Stomach (tissue), 9 donors: ENCODE results near the gene FGGY. TPM values are rescaled to one million over a fixed set of nuclear protein-coding genes. Genes with fewer than 3 reads are reported as not detected.

Experiments used
- DNase-seq, 2 donors: peaks; one replicate each; pipeline versions ENCODE4 v3.0.0 to v3.0.0-alpha.2; 2013 to 2019
- H3K27ac ChIP-seq, 5 donors: fragments of 200-600 bp in 4 of 5; sonication (generic) in 4 of 5; one replicate each; pipeline ENCODE4 v1.5.1; 2013 to 2019; ENCODE audit warnings: mild to moderate bottlenecking in 1 of 5, moderate library complexity in 1 of 5
- H3K27me3 ChIP-seq, 3 donors: fragments of 200-600 bp; sonication (generic); one replicate each; pipeline ENCODE4 v1.5.1; 2017 to 2019; ENCODE audit warnings: mixed run types in 1 of 3
- H3K36me3 ChIP-seq, 4 donors: fragments of 200-600 bp; sonication (generic); 1 replicate in 3 of 4; 2 replicates in 1 of 4; pipeline ENCODE4 v1.5.1; 2016 to 2019
- H3K4me1 ChIP-seq, 4 donors: fragments of 200-600 bp; sonication (generic); one replicate each; pipeline ENCODE4 v1.5.1; 2016 to 2019
- H3K4me3 ChIP-seq, 4 donors: fragments of 200-600 bp; sonication (generic) in 3 of 4; one replicate each; pipeline ENCODE4 v1.5.1; 2016 to 2019; ENCODE audit warnings: mild to moderate bottlenecking in 1 of 4
- H3K9me3 ChIP-seq, 4 donors: fragments of 200-600 bp; sonication (generic); one replicate each; pipeline ENCODE4 v1.5.1; 2016 to 2019
- CTCF ChIP-seq, 7 experiments: fragments of 450-650 bp in 4 of 7; fragments of 200-600 bp in 3 of 7; sonication (generic) in 3 of 7; IDR thresholded peaks; one replicate each; pipeline ENCODE4 v1.5.1; 2016 to 2019; ENCODE audit warnings: antibody characterized with exemption in 7 of 7, control low read depth in 2 of 7, mild to moderate bottlenecking in 1 of 7
- EP300 ChIP-seq: sonication (generic); formaldehyde crosslinking; IDR thresholded peaks from one replicate; pipeline ENCODE4 v1.6.1; 2017; ENCODE audit warnings: antibody characterized with exemption
- POLR2A ChIP-seq, 4 donors: fragments of 450-650 bp; IDR thresholded peaks; one replicate each; pipeline ENCODE4 v1.6.1; 2016; ENCODE audit warnings: antibody characterized with exemption in 4 of 4, control low read depth in 2 of 4, mild to moderate bottlenecking in 1 of 4, moderate library complexity in 1 of 4
- POLR2AphosphoS5 ChIP-seq, 3 donors: sonication (generic); formaldehyde crosslinking; IDR thresholded peaks; one replicate each; pipeline ENCODE4 v1.6.1; 2016; ENCODE audit warnings: antibody characterized with exemption in 3 of 3
- WGBS, 5 donors: extraction: QIAGEN DNeasy Blood & Tissue Kit in 3 of 5; methylation state at CpG; one replicate each; pipeline versions ENCODE4 v1.1.5 to v1.1.7; 2013 to 2018; 5-methylcytosine and 5-hydroxymethylcytosine counted together
- intact Hi-C: fragments of 100-400 bp; cut with DNase I; formaldehyde crosslinking; loops from one replicate; pipeline ENCODE4 v1.15.1; 2023; ENCODE audit warnings: low total_unique reads
- polyA plus RNA-seq, 3 donors: library from polyadenylated mRNA; stranded (reverse); fragments of 200-250 nt; gene quantifications; one replicate each; pipeline ENCODE4 v1.2.3, GENCODE V29; 2013
- total RNA-seq, 5 donors: library from RNA; depleted of rRNA; stranded (reverse); fragments of >200 nt; gene quantifications; one replicate each; pipeline versions ENCODE4 v1.1.0 to v1.2.3, GENCODE V29; 2014 to 2016
- donor health status: healthy with polysubstance abuse.
- donor health status: Bipolar disorder and iron deficiency.
- donor health status: healthy.

Gene FGGY
- total and polyA plus RNA-seq, 8 donors: 6.2 to 40.6 (median 10.8) TPM

GRCh38 chr1:59272507-59272906 lies 24.4 kb upstream of the FGGY start:
- no peaks in the 10 kb centered on the region for H3K27me3 ChIP-seq
- H3K27ac ChIP-seq: no peak overlapping the region
- H3K9me3 ChIP-seq: no peaks in the 10 kb centered on the region
- 81 to 85% (median 84%) methylated on average over 1 of the region's 1 CpG for WGBS, 5 donors
- no peak for TF ChIP-seq POLR2AphosphoS5 (IDR thresholded peaks at IDR 0.05)
- H3K36me3 ChIP-seq: no peaks in the 10 kb centered on the region
- DNase-seq: no peak
- H3K4me1 ChIP-seq: peaks cover 0 to 8% (median 0%) of the 10 kb centered on the region in 4 donors
- intact Hi-C loops: no loop called here
- H3K4me3 ChIP-seq: no peak overlapping the region

GRCh38 chr1:59276439-59276851 lies 20.4 kb upstream of the FGGY start:
- TF ChIP-seq EP300: no peak
- no peak for TF ChIP-seq POLR2A (IDR thresholded peaks at IDR 0.05)
- TF ChIP-seq CTCF (IDR thresholded peaks at IDR 0.05): no peak
- TF ChIP-seq POLR2AphosphoS5 (IDR thresholded peaks at IDR 0.05): no peak
- H3K9me3 ChIP-seq: no peaks in the 10 kb centered on the region
- peak in 1 of 2 donors; percentile 12 for DNase-seq
- 62 to 87% (median 83%) methylated on average over 3 of the region's 3 CpGs for WGBS, 5 donors
- intact Hi-C loops: no loop called here
- H3K27ac ChIP-seq: no peak overlapping the region
- H3K27me3 ChIP-seq: no peaks in the 10 kb centered on the region
- H3K36me3 ChIP-seq: no peaks in the 10 kb centered on the region
- peaks cover 0 to 8% (median 0%) of the 10 kb centered on the region in 4 donors for H3K4me1 ChIP-seq
- H3K4me3 ChIP-seq: no peak overlapping the region

- no peak overlapping the region for H3K4me3 ChIP-seq
- no peaks in the 10 kb centered on the region for H3K27me3 ChIP-seq
- H3K9me3 ChIP-seq: no peaks in the 10 kb centered on the region
- no peaks in the 10 kb centered on the region for H3K36me3 ChIP-seq
- no peaks in the 10 kb centered on the region for H3K4me1 ChIP-seq
- no peak overlapping the region for H3K27ac ChIP-seq
- intact Hi-C loops: no loop called here
- TF ChIP-seq POLR2A (IDR thresholded peaks at IDR 0.05) (no peak), POLR2AphosphoS5 (IDR thresholded peaks at IDR 0.05) (no peak), EP300 (no peak), CTCF (IDR thresholded peaks at IDR 0.05) (no peak)
- 89 to 97% (median 97%) methylated on average over 2 of the region's 2 CpGs for WGBS, 5 donors
- DNase-seq: no peak
These were observed 18.0 kb upstream of the FGGY start for GRCh38 chr1:59278780-59279354.

- H3K36me3 ChIP-seq: no peaks in the 10 kb centered on the region
- 83 to 90% (median 87%) methylated on average over 5 of the region's 5 CpGs for WGBS, 5 donors
- no peak overlapping the region for H3K27ac ChIP-seq
- no peaks in the 10 kb centered on the region for H3K27me3 ChIP-seq
- no peaks in the 10 kb centered on the region for H3K9me3 ChIP-seq
- intact Hi-C loops: no loop called here
- no peaks in the 10 kb centered on the region for H3K4me1 ChIP-seq
- no peak overlapping the region for H3K4me3 ChIP-seq
- no peak for DNase-seq
- TF ChIP-seq POLR2A (IDR thresholded peaks at IDR 0.05): no peak
- TF ChIP-seq POLR2AphosphoS5 (IDR thresholded peaks at IDR 0.05): no peak
- no peak for TF ChIP-seq EP300
- no peak for TF ChIP-seq CTCF (IDR thresholded peaks at IDR 0.05)
These were observed 17.2 kb upstream of the FGGY start for GRCh38 chr1:59279645-59280044.

GRCh38 chr1:59282951-59283350 lies 13.9 kb upstream of the FGGY start:
- intact Hi-C loops: no loop called here
- WGBS, 5 donors: 83 to 94% (median 88%) methylated on average over 1 of the region's 1 CpG
- H3K27ac ChIP-seq: no peak overlapping the region
- H3K27me3 ChIP-seq: no peaks in the 10 kb centered on the region
- no peaks in the 10 kb centered on the region for H3K4me1 ChIP-seq
- DNase-seq: no peak
- H3K36me3 ChIP-seq: no peaks in the 10 kb centered on the region
- TF ChIP-seq CTCF (IDR thresholded peaks at IDR 0.05): no peak
- H3K4me3 ChIP-seq: no peak overlapping the region
- H3K9me3 ChIP-seq: no peaks in the 10 kb centered on the region
